Karpas-422 (cell line): ENCODE measurements around the gene CARD10. TPM values are rescaled to one million over a fixed set of nuclear protein-coding genes. Genes with fewer than 3 reads are reported as not detected.

ENCODE experiments used
- DNase-seq: peaks from one replicate; pipeline ENCODE4 v3.0.0-alpha.2; 2015
- H2AFZ ChIP-seq: fragments of 200-600 bp; sonication (generic); 2 replicates; pipeline ENCODE4 v1.6.1; 2014; ENCODE audit warnings: antibody characterized with exemption, low read length, mixed read lengths
- H3K27ac ChIP-seq: fragments of 200-600 bp; sonication (generic); 2 replicates; pipeline ENCODE4 v1.5.1; 2014; ENCODE audit warnings: mild to moderate bottlenecking, low read length, moderate library complexity
- H3K27me3 ChIP-seq: fragments of 200-600 bp; sonication (generic); 2 replicates; pipeline ENCODE4 v1.6.1; 2014; ENCODE audit warnings: low read length, mixed read lengths
- H3K36me3 ChIP-seq: fragments of 200-600 bp; sonication (generic); 2 replicates; pipeline ENCODE4 v1.6.1; 2014; ENCODE audit warnings: low read length, mixed read lengths; ENCODE audit not compliant: insufficient read depth
- H3K4me1 ChIP-seq: fragments of 200-600 bp; sonication (generic); 2 replicates; pipeline ENCODE4 v1.6.1; 2014; ENCODE audit warnings: mild to moderate bottlenecking, low read length, mixed read lengths
- H3K4me2 ChIP-seq: fragments of 200-600 bp; sonication (generic); 2 replicates; pipeline ENCODE4 v1.6.1; 2014; ENCODE audit warnings: low read length, low read depth, mild to moderate bottlenecking; ENCODE audit not compliant: poor library complexity, severe bottlenecking
- H3K4me3 ChIP-seq: fragments of 200-600 bp; sonication (generic); 2 replicates; pipeline ENCODE4 v1.5.1; 2014; ENCODE audit warnings: mild to moderate bottlenecking, antibody characterized with exemption, low read length, mixed read lengths
- H3K79me2 ChIP-seq: fragments of 200-600 bp; sonication (generic); 2 replicates; pipeline ENCODE4 v1.6.1; 2014; ENCODE audit warnings: mild to moderate bottlenecking, low read length, mixed read lengths
- H3K9ac ChIP-seq: fragments of 200-600 bp; sonication (generic); 2 replicates; pipeline ENCODE4 v1.6.0; 2014; ENCODE audit warnings: low read length
- H3K9me2 ChIP-seq: fragments of 200-600 bp; sonication (generic), shearing (Covaris generic); replicated peaks from 2 replicates; pipeline ENCODE4 v1.6.0; 2014; ENCODE audit warnings: mild to moderate bottlenecking, low read length, moderate library complexity; ENCODE audit not compliant: insufficient read depth
- H3K9me3 ChIP-seq: fragments of 300-700, 200-600 bp; sonication (generic); 2 replicates; pipeline ENCODE4 v1.6.1; 2014; ENCODE audit warnings: low read length, mixed read lengths
- H4K20me1 ChIP-seq: fragments of 200-600 bp; sonication (generic); 2 replicates; pipeline ENCODE4 v1.6.1; 2014; ENCODE audit warnings: mild to moderate bottlenecking, antibody characterized with exemption, low read length, low read depth; ENCODE audit not compliant: insufficient read depth
- total RNA-seq: library from RNA; depleted of rRNA; stranded (reverse); fragments of >200 nt; shearing (Covaris generic); gene quantifications from 2 replicates; pipeline ENCODE4 v1.2.3, GENCODE V29; 2014; ENCODE audit warnings: low replicate concordance

The CARD10 gene
- total RNA-seq, 1 experiment from 2014 or later = not detected

- Histone ChIP-seq H3K36me3 (no peaks in the 10 kb centered on the region), H3K4me1 (no peaks in the 10 kb centered on the region), H3K4me3 (no peak overlapping the region), H3K4me2 (no peak overlapping the region), H2AFZ (no peak overlapping the region), H3K27ac (no peak overlapping the region), H3K27me3 (no peaks in the 10 kb centered on the region), H4K20me1 (no peaks in the 10 kb centered on the region), H3K9me2 (no peaks in the 10 kb centered on the region), H3K9ac (no peak overlapping the region), H3K79me2 (no peaks in the 10 kb centered on the region), H3K9me3 (no peaks in the 10 kb centered on the region)
- DNase-seq = no peak
These were observed 6.6 kb upstream of the CARD10 start for GRCh38 chr22:37525746-37526350.

GRCh38 chr22:37525073-37525745 lies 6.0 kb upstream of the CARD10 start:
- H3K9me3 ChIP-seq = no peaks in the 10 kb centered on the region
- H3K9me2 ChIP-seq = no peaks in the 10 kb centered on the region
- no peaks in the 10 kb centered on the region for H3K27me3 ChIP-seq
- H2AFZ ChIP-seq = no peak overlapping the region
- H4K20me1 ChIP-seq = no peaks in the 10 kb centered on the region
- no peak overlapping the region for H3K27ac ChIP-seq
- H3K9ac ChIP-seq = no peak overlapping the region
- H3K4me1 ChIP-seq = no peaks in the 10 kb centered on the region
- no peak overlapping the region for H3K4me2 ChIP-seq
- no peaks in the 10 kb centered on the region for H3K79me2 ChIP-seq
- no peak overlapping the region for H3K4me3 ChIP-seq
- H3K36me3 ChIP-seq = no peaks in the 10 kb centered on the region
- no peak for DNase-seq

GRCh38 chr22:37522482-37522881 lies 3.3 kb upstream of the CARD10 start:
- no peak overlapping the region for H3K4me2 ChIP-seq

GRCh38 chr22:37521236-37521739 lies 2.1 kb upstream of the CARD10 start:
- H3K4me2 ChIP-seq = no peak overlapping the region
- H3K9me3 ChIP-seq = no peaks in the 10 kb centered on the region
- no peaks in the 10 kb centered on the region for H3K79me2 ChIP-seq
- H3K4me1 ChIP-seq = no peaks in the 10 kb centered on the region
- no peak for DNase-seq
- H3K9ac ChIP-seq = no peak overlapping the region
- H3K27me3 ChIP-seq = no peaks in the 10 kb centered on the region
- H3K27ac ChIP-seq = no peak overlapping the region
- H4K20me1 ChIP-seq = no peaks in the 10 kb centered on the region
- no peaks in the 10 kb centered on the region for H3K9me2 ChIP-seq
- H3K36me3 ChIP-seq = no peaks in the 10 kb centered on the region
- H2AFZ ChIP-seq = no peak overlapping the region
- no peak overlapping the region for H3K4me3 ChIP-seq

More at GRCh38 chr22:37522482-37522881, 3.3 kb upstream of the CARD10 start:
- H3K36me3 ChIP-seq = no peaks in the 10 kb centered on the region
- DNase-seq = no peak
- H3K27me3 ChIP-seq = no peaks in the 10 kb centered on the region
- H3K9me3 ChIP-seq = no peaks in the 10 kb centered on the region
- no peaks in the 10 kb centered on the region for H3K79me2 ChIP-seq
- no peaks in the 10 kb centered on the region for H4K20me1 ChIP-seq
- no peak overlapping the region for H3K27ac ChIP-seq
- no peaks in the 10 kb centered on the region for H3K4me1 ChIP-seq
- H2AFZ ChIP-seq = no peak overlapping the region
- H3K4me3 ChIP-seq = no peak overlapping the region
- no peak overlapping the region for H3K9ac ChIP-seq
- H3K9me2 ChIP-seq = no peaks in the 10 kb centered on the region

- no peaks in the 10 kb centered on the region for H3K9me2 ChIP-seq
- H3K4me3 ChIP-seq = no peak overlapping the region
- H3K9me3 ChIP-seq = no peaks in the 10 kb centered on the region
- no peak overlapping the region for H3K9ac ChIP-seq
- H3K27me3 ChIP-seq = no peaks in the 10 kb centered on the region
- H3K4me2 ChIP-seq = no peak overlapping the region
- no peak overlapping the region for H3K27ac ChIP-seq
- H4K20me1 ChIP-seq = no peaks in the 10 kb centered on the region
- DNase-seq = no peak
- H3K4me1 ChIP-seq = no peaks in the 10 kb centered on the region
- H2AFZ ChIP-seq = no peak overlapping the region
- H3K79me2 ChIP-seq = no peaks in the 10 kb centered on the region
- H3K36me3 ChIP-seq = no peaks in the 10 kb centered on the region
These were observed 1.6 kb upstream of the CARD10 start for GRCh38 chr22:37520776-37521191.

GRCh38 chr22:37518509-37519267 lies 527 bp downstream of the CARD10 start:
- no peak for DNase-seq
- no peak overlapping the region for H2AFZ ChIP-seq
- H3K36me3 ChIP-seq = no peaks in the 10 kb centered on the region
- no peaks in the 10 kb centered on the region for H4K20me1 ChIP-seq
- H3K4me2 ChIP-seq = no peak overlapping the region
- H3K9me2 ChIP-seq = no peaks in the 10 kb centered on the region
- no peaks in the 10 kb centered on the region for H3K79me2 ChIP-seq
- H3K27me3 ChIP-seq = no peaks in the 10 kb centered on the region
- no peaks in the 10 kb centered on the region for H3K9me3 ChIP-seq
- no peak overlapping the region for H3K4me3 ChIP-seq
- H3K27ac ChIP-seq = no peak overlapping the region
- H3K4me1 ChIP-seq = no peaks in the 10 kb centered on the region
- no peak overlapping the region for H3K9ac ChIP-seq

- Histone ChIP-seq H3K4me3 (no peak overlapping the region), H3K36me3 (no peaks in the 10 kb centered on the region), H3K4me2 (no peak overlapping the region)
These were observed 1.3 kb downstream of the CARD10 start for GRCh38 chr22:37517826-37518450.

GRCh38 chr22:37516456-37516855 lies 2.8 kb downstream of the CARD10 start:
- H3K79me2 ChIP-seq = no peaks in the 10 kb centered on the region
- H3K27ac ChIP-seq = no peak overlapping the region

More at GRCh38 chr22:37517826-37518450, 1.3 kb downstream of the CARD10 start:
- Histone ChIP-seq H2AFZ (no peak overlapping the region), H3K9me3 (no peaks in the 10 kb centered on the region), H3K9me2 (no peaks in the 10 kb centered on the region), H3K27ac (no peak overlapping the region), H3K4me1 (no peaks in the 10 kb centered on the region; the same call in 1 of the 2 replicates), H3K9ac (no peak overlapping the region), H3K79me2 (no peaks in the 10 kb centered on the region), H3K27me3 (no peaks in the 10 kb centered on the region), H4K20me1 (no peaks in the 10 kb centered on the region)
- no peak for DNase-seq

More at GRCh38 chr22:37516456-37516855, 2.8 kb downstream of the CARD10 start:
- Histone ChIP-seq H3K9me3 (no peaks in the 10 kb centered on the region), H3K36me3 (no peaks in the 10 kb centered on the region), H3K4me3 (no peak overlapping the region), H3K4me2 (no peak overlapping the region), H3K27me3 (no peaks in the 10 kb centered on the region), H3K4me1 (no peaks in the 10 kb centered on the region; the same call in 1 of the 2 replicates), H4K20me1 (no peaks in the 10 kb centered on the region), H3K9ac (no peak overlapping the region), H2AFZ (no peak overlapping the region), H3K9me2 (no peaks in the 10 kb centered on the region)
- no peak for DNase-seq
